ENCODE results near the gene ASNSD1. TPM values are rescaled to one million over a fixed set of nuclear protein-coding genes. Genes with fewer than 3 reads are reported as not detected.

Gene ASNSD1
- total and polyA plus RNA-seq, 2 donors from 2014 or later, result 28.6 to 36.5 TPM

DNA sequence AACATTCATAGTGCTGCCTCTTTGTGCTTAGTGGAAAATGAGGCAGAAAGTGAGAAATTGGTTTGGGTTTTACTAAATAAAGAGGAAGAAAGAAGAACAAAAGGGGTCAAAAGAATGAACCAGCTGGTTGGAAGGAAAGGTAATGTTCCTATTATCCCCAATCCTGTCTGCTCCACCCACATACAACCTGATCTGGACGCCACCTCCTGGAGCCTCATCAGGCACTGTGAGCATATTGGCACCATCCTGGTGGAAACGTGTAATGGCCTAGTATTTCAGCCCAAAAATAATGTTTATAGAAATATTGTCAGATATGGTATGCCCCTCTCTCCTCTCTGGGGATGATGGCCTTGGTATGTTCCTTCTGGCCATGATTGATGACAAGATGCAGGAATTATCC, 35.6 kb upstream of the ASNSD1 start:
- H3K4me1 ChIP-seq (ENCODE audit: control insufficient read depth in 2 of 3, insufficient read depth in 2 of 3, low read depth in 1 of 3, low read length in 3 of 3), result no peaks in the 10 kb centered on the region
- H3K4me3 ChIP-seq (ENCODE audit: low read length in 3 of 3), result no peak overlapping the region
- no peaks in the 10 kb centered on the region for H3K9me3 ChIP-seq (ENCODE audit: control insufficient read depth in 2 of 3, insufficient read depth in 1 of 3, low read length in 3 of 3)
- no peak overlapping the region for H3K9ac ChIP-seq (ENCODE audit: low read length in 3 of 3)
- H3K27me3 ChIP-seq (ENCODE audit: control insufficient read depth, insufficient read depth, low read length), result no peaks in the 10 kb centered on the region
- intact Hi-C loops (cut with DNase I), result no loop called here
- no peak for DNase-seq
- H3K27ac ChIP-seq (ENCODE audit: low read depth in 2 of 2, low read length in 2 of 2), result no peak overlapping the region
- FAIRE-seq, result no peak
- H3K36me3 ChIP-seq (ENCODE audit: control insufficient read depth in 2 of 3, insufficient read depth in 3 of 3, low read length in 3 of 3), result no peaks in the 10 kb centered on the region
- TF ChIP-seq, protein P1, sequence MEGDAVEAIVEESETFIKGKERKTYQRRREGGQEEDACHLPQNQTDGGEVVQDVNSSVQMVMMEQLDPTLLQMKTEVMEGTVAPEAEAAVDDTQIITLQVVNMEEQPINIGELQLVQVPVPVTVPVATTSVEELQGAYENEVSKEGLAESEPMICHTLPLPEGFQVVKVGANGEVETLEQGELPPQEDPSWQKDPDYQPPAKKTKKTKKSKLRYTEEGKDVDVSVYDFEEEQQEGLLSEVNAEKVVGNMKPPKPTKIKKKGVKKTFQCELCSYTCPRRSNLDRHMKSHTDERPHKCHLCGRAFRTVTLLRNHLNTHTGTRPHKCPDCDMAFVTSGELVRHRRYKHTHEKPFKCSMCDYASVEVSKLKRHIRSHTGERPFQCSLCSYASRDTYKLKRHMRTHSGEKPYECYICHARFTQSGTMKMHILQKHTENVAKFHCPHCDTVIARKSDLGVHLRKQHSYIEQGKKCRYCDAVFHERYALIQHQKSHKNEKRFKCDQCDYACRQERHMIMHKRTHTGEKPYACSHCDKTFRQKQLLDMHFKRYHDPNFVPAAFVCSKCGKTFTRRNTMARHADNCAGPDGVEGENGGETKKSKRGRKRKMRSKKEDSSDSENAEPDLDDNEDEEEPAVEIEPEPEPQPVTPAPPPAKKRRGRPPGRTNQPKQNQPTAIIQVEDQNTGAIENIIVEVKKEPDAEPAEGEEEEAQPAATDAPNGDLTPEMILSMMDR (IDR thresholded peaks at IDR 0.05; ENCODE audit: borderline replicate concordance, extremely low read depth, insufficient read depth), result no peak

DNA sequence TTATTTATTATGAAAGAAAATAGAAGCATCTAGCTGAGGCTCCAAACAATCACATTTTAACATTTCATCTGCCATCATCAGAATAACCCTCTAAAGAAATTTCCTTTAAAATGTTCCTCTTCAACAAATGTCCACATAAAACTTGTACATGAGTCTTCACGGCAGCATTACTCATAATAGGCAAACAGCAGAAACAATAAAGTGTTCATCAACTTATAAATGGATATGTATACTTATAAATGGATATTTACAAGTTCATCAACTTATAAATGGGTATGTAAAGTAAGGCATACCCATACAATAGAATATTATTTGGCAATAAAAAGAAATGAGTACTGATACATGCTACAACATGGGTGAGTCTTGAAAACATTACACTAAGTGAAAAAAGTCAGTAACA, 33.5 kb upstream of the ASNSD1 start:
- TF ChIP-seq, protein P1 (IDR thresholded peaks at IDR 0.05; ENCODE audit: borderline replicate concordance, extremely low read depth, insufficient read depth), result no peak
- FAIRE-seq (no peak), DNase-seq (no peak)
- Histone ChIP-seq H3K36me3 (ENCODE audit: control insufficient read depth in 2 of 3, insufficient read depth in 3 of 3, low read length in 3 of 3) (no peaks in the 10 kb centered on the region), H3K27me3 (ENCODE audit: control insufficient read depth, insufficient read depth, low read length) (no peaks in the 10 kb centered on the region), H3K4me3 (ENCODE audit: low read length in 3 of 3) (no peak overlapping the region), H3K27ac (ENCODE audit: low read depth in 2 of 2, low read length in 2 of 2) (no peak overlapping the region), H3K4me1 (ENCODE audit: control insufficient read depth in 2 of 3, insufficient read depth in 2 of 3, low read depth in 1 of 3, low read length in 3 of 3) (no peaks in the 10 kb centered on the region), H3K9ac (ENCODE audit: low read length in 3 of 3) (no peak overlapping the region), H3K9me3 (ENCODE audit: control insufficient read depth in 2 of 3, insufficient read depth in 1 of 3, low read length in 3 of 3) (no peaks in the 10 kb centered on the region)
- intact Hi-C loops (cut with DNase I), result no loop called here

DNA sequence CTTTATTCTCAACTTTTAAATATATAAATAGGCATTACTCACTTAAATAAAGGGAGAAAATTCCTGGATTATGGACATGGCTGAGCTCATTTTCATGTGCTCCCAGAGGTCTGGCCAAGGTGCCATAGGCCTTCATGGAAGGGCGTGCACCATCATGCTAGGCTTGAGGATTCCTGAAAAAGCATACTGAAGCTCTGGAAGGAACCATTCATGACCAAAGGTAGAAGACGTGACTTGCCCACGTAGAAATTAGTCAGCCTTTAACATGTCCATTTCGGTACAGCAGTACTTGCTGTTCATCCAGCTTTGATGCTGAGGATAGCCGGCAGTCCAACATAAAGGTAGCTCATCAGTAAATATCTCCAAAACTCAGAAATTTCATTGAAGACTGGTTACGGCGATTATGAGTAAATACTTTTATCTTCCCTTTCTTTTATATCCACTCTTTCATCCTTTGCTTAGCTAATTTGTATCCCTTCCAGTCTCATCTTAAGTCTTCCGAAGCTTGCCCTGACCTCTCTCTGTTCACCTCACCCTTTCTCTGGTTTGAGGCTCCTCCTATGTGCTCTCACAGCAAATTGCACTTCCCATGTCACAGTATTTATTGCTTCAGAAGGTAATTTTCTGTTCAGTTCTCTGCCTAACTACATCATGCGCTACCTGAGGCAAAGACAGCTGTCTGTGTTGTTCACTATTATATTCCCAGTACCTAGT, 32.3 kb upstream of the ASNSD1 start:
- intact Hi-C loops (cut with DNase I), result no loop called here

More for the DNA sequence above, 32.3 kb upstream of the ASNSD1 start:
- TF ChIP-seq, protein P1 (IDR thresholded peaks at IDR 0.05; ENCODE audit: borderline replicate concordance, extremely low read depth, insufficient read depth), result no peak
- H3K4me1 ChIP-seq (ENCODE audit: control insufficient read depth in 2 of 3, insufficient read depth in 2 of 3, low read depth in 1 of 3, low read length in 3 of 3), result no peaks in the 10 kb centered on the region
- H3K27me3 ChIP-seq (ENCODE audit: control insufficient read depth, insufficient read depth, low read length), result no peaks in the 10 kb centered on the region
- H3K9me3 ChIP-seq (ENCODE audit: control insufficient read depth in 2 of 3, insufficient read depth in 1 of 3, low read length in 3 of 3), result no peaks in the 10 kb centered on the region
- H3K27ac ChIP-seq (ENCODE audit: low read depth in 2 of 2, low read length in 2 of 2), result no peak overlapping the region
- FAIRE-seq (no peak), DNase-seq (no peak)
- H3K9ac ChIP-seq (ENCODE audit: low read length in 3 of 3), result no peak overlapping the region
- no peaks in the 10 kb centered on the region for H3K36me3 ChIP-seq (ENCODE audit: control insufficient read depth in 2 of 3, insufficient read depth in 3 of 3, low read length in 3 of 3)
- no peak overlapping the region for H3K4me3 ChIP-seq (ENCODE audit: low read length in 3 of 3)
